H1 (cell line): ENCODE data around the gene MBD4.
"Not testable (repeated sequence)": the region's sequence is repeated elsewhere in the genome, so short reads cannot be mapped to it uniquely, and the experiment has no call there.

Experiments used
- CEBPB ChIP-seq: IDR thresholded peaks from 2 replicates; pipeline ENCODE4 v1.6.1; 2012; ENCODE audit warnings: low read depth, low read length
- EZH2 ChIP-seq: fragments of 200-600 bp; sonication (generic); IDR thresholded peaks from 2 replicates; pipeline ENCODE4 v1.7.1; 2012; ENCODE audit warnings: low read depth, mild to moderate bottlenecking, moderate library complexity, low read length, inconsistent platforms; ENCODE audit not compliant: severe bottlenecking
- FOSL1 ChIP-seq: IDR thresholded peaks from 2 replicates; pipeline ENCODE4 v1.6.1; 2011; ENCODE audit warnings: mild to moderate bottlenecking, low read depth, low read length, moderate library complexity; ENCODE audit not compliant: insufficient read depth
- TAF1 ChIP-seq: IDR thresholded peaks from 2 replicates; pipeline ENCODE4 v1.6.1; 2011; ENCODE audit warnings: mild to moderate bottlenecking, low read depth, low read length
- TF ChIP-seq, protein P1 (sequence below), 3 experiments: IDR thresholded peaks; 1 replicate in 2 of 3; 2 replicates in 1 of 3; pipeline versions ENCODE4 v1.5.1 to v1.6.1; 2011; ENCODE audit warnings: low read length in 3 of 3, mild to moderate bottlenecking in 3 of 3, inconsistent platforms in 2 of 3, low read depth in 1 of 3, moderate library complexity in 1 of 3; ENCODE audit not compliant: insufficient read depth in 1 of 3; ENCODE audit errors: control extremely low read depth in 1 of 3
- TF ChIP-seq, protein P2 (sequence below): IDR thresholded peaks from 2 replicates; pipeline ENCODE4 v1.6.1; 2012; ENCODE audit warnings: low read length, inconsistent platforms

DNA sequence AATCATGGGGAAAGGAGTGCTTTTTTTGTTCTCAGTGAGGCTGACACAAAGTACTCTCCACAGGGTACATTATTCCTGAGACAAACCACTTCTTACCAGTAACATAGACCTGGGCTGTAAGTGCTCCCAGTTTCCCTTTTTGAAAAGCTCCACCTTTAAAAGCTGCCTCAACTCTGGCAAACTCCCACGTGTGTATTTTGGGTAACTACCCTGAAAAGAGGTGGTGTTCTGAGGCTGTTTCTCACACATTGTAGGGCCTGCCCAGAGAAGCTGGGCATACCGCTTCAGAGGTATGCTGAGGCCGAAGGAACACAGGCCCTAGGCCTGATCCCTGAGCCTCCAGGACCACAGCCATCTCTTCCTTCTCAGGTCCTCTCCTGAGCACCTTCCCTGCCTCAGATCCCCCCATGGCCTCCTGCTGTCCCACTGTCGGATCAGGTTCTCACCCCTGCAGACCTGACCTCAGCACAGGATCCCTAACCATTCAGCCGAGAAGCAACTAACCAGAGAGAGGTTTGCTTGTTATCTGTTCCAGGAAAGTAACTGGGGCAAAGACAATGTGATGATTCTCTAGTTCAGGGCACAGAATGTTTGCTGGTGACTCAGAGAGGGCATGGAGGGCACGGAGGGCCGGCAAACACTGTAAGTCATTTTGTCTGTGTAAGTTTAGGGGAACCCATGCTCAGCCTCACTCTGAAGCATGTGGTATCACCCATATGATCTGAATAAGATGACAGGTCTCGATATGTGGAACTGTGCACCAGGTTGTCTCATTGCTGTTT is 47.5 kb downstream of the MBD4 start:
- not testable (repeated sequence) for TF ChIP-seq EZH2, FOSL1, TAF1, CEBPB
- TF ChIP-seq, protein P1, sequence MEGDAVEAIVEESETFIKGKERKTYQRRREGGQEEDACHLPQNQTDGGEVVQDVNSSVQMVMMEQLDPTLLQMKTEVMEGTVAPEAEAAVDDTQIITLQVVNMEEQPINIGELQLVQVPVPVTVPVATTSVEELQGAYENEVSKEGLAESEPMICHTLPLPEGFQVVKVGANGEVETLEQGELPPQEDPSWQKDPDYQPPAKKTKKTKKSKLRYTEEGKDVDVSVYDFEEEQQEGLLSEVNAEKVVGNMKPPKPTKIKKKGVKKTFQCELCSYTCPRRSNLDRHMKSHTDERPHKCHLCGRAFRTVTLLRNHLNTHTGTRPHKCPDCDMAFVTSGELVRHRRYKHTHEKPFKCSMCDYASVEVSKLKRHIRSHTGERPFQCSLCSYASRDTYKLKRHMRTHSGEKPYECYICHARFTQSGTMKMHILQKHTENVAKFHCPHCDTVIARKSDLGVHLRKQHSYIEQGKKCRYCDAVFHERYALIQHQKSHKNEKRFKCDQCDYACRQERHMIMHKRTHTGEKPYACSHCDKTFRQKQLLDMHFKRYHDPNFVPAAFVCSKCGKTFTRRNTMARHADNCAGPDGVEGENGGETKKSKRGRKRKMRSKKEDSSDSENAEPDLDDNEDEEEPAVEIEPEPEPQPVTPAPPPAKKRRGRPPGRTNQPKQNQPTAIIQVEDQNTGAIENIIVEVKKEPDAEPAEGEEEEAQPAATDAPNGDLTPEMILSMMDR (IDR thresholded peaks at IDR 0.05; ENCODE audit: control extremely low read depth in 1 of 3, insufficient read depth in 1 of 3, low read depth in 1 of 3, low read length in 3 of 3) = not testable (repeated sequence)
- TF ChIP-seq, protein P2, sequence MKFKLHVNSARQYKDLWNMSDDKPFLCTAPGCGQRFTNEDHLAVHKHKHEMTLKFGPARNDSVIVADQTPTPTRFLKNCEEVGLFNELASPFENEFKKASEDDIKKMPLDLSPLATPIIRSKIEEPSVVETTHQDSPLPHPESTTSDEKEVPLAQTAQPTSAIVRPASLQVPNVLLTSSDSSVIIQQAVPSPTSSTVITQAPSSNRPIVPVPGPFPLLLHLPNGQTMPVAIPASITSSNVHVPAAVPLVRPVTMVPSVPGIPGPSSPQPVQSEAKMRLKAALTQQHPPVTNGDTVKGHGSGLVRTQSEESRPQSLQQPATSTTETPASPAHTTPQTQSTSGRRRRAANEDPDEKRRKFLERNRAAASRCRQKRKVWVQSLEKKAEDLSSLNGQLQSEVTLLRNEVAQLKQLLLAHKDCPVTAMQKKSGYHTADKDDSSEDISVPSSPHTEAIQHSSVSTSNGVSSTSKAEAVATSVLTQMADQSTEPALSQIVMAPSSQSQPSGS = not testable (repeated sequence)
